ENCODE results near the gene JARID2. TPM values are rescaled to one million over a fixed set of nuclear protein-coding genes. Genes with fewer than 3 reads are reported as not detected.

JARID2 gene
- total RNA-seq, 4 donors from 2014 or later = 20.0 to 29.4 (median 23.9) TPM

DNA sequence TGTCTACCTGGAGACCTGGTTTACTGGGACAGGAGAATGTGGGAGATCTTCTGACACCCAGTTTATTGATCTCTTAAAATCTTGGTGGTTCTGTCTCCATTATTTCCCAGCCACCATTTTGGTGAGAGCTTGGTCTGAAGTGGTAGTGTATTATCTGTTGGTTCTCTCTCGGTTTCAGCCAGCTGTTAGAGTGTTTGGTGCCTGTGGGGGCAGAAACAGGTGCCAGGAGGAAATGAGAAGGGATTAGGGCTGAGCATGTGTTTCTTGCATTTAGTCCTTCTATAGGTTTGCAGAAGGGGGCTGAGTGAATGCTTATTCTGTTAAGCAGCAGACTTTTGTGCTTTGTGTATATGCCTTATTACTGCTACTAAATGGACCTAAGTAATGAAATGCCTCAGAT is 9.6 kb downstream of the JARID2 start:
- DNase-seq (ENCODE audit: low spot score in 2 of 2) = no peak
- no peaks in the 10 kb centered on the region for H3K9me3 ChIP-seq
- TF ChIP-seq POLR2A (IDR thresholded peaks at IDR 0.05) (no peak), CTCF (IDR thresholded peaks at IDR 0.05) (no peak), POLR2AphosphoS5 (IDR thresholded peaks at IDR 0.05) (no peak), EP300 (IDR thresholded peaks at IDR 0.05) (no peak)
- H3K36me3 ChIP-seq = no peaks in the 10 kb centered on the region
- H3K27me3 ChIP-seq = no peaks in the 10 kb centered on the region
- H3K4me3 ChIP-seq = no peak overlapping the region
- WGBS = 65% methylated on average over 1 of the region's 1 CpG
- peaks cover 73% of the 10 kb centered on the region for H3K4me1 ChIP-seq
- H3K27ac ChIP-seq = no peak overlapping the region

- DNase-seq (ENCODE audit: low spot score in 2 of 2) = no peak
- no peak overlapping the region for H3K4me3 ChIP-seq
- no peak overlapping the region for H3K27ac ChIP-seq
- H3K27me3 ChIP-seq = no peaks in the 10 kb centered on the region
- H3K4me1 ChIP-seq = peaks cover 73% of the 10 kb centered on the region
- TF ChIP-seq EP300 (IDR thresholded peaks at IDR 0.05) (no peak), POLR2A (IDR thresholded peaks at IDR 0.05) (no peak), POLR2AphosphoS5 (IDR thresholded peaks at IDR 0.05) (no peak), CTCF (IDR thresholded peaks at IDR 0.05) (no peak)
- WGBS = 65% methylated on average over 4 of the region's 4 CpGs
- no peaks in the 10 kb centered on the region for H3K36me3 ChIP-seq
- no peaks in the 10 kb centered on the region for H3K9me3 ChIP-seq
Observed at GRCh38 chr6:15255909-15256395, 10.1 kb downstream of the JARID2 start.

DNA sequence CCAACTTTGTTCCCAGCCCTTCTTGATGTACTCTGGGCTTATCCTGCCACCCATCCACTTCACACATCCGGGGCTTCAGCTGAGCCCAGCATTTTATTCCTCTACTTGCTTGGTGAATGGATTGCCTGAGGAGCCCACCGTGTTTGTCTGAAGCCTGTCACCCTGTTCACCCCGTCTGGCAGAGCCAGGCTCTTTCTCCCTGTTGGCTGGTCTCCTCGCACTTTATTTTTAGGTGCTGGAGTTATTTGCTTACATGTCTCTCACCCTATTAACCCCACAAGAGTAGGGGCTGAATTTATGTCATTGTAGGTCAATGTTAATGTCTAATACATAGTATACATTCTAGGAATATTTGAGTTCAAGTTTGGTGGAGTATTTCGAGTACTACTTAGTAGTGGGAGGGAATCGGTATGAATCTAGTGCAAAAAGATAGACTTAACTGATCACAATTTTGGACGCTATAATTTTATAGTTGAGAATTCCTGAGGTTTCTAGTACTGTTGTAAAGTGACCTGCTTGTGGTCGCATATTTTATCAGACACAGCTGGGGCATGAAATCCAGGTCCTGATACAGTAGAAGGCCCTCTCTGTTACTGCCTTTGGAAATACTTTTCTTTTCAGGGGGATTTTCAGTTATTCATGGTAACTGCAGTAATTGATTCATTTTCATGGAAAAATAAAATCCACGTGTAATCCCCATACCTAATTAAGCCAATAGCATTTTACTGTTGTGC is 10.8 kb downstream of the JARID2 start:
- peaks cover 70% of the 10 kb centered on the region for H3K4me1 ChIP-seq
- no peaks in the 10 kb centered on the region for H3K36me3 ChIP-seq
- no peak overlapping the region for H3K27ac ChIP-seq
- no peak overlapping the region for H3K4me3 ChIP-seq
- no peaks in the 10 kb centered on the region for H3K27me3 ChIP-seq
- WGBS = 69% methylated on average over 9 of the region's 9 CpGs
- no peaks in the 10 kb centered on the region for H3K9me3 ChIP-seq
- no peak for TF ChIP-seq POLR2A (IDR thresholded peaks at IDR 0.05)
- no peak for TF ChIP-seq EP300 (IDR thresholded peaks at IDR 0.05)
- no peak for TF ChIP-seq POLR2AphosphoS5 (IDR thresholded peaks at IDR 0.05)
- TF ChIP-seq CTCF (IDR thresholded peaks at IDR 0.05) = no peak
- no peak for DNase-seq (ENCODE audit: low spot score in 2 of 2)

GRCh38 chr6:15257357-15258132 is 11.7 kb downstream of the JARID2 start:
- Histone ChIP-seq H3K4me1 (peaks cover 62% of the 10 kb centered on the region), H3K9me3 (no peaks in the 10 kb centered on the region), H3K27ac (no peak overlapping the region), H3K36me3 (no peaks in the 10 kb centered on the region), H3K4me3 (no peak overlapping the region), H3K27me3 (no peaks in the 10 kb centered on the region)
- no peak for DNase-seq (ENCODE audit: low spot score in 2 of 2)
- TF ChIP-seq EP300 (IDR thresholded peaks at IDR 0.05) (no peak), CTCF (IDR thresholded peaks at IDR 0.05) (no peak)
- 80% methylated on average over 8 of the region's 8 CpGs for WGBS

GRCh38 chr6:15259766-15260098 is 13.9 kb downstream of the JARID2 start:
- H3K4me3 ChIP-seq = no peak overlapping the region
- no peaks in the 10 kb centered on the region for H3K36me3 ChIP-seq
- no peak overlapping the region for H3K27ac ChIP-seq
- WGBS = 35% methylated on average over 1 of the region's 1 CpG
- no peaks in the 10 kb centered on the region for H3K9me3 ChIP-seq
- peaks cover 56% of the 10 kb centered on the region for H3K4me1 ChIP-seq
- TF ChIP-seq EP300 (IDR thresholded peaks at IDR 0.05) = no peak
- no peak for TF ChIP-seq POLR2AphosphoS5 (IDR thresholded peaks at IDR 0.05)
- no peak for TF ChIP-seq CTCF (IDR thresholded peaks at IDR 0.05)
- no peak for TF ChIP-seq POLR2A (IDR thresholded peaks at IDR 0.05)
- no peaks in the 10 kb centered on the region for H3K27me3 ChIP-seq
- no peak for DNase-seq (ENCODE audit: low spot score in 2 of 2)

Data from suprapubic skin (tissue), 4 donors.